HG03469 (cell line): ENCODE results near the gene MSTN.
A peak's percentile ranks its signal among the peaks of the same experiment; 100 is the strongest.

Experiments
- ATAC-seq: cut with Tn5 transposase; IDR thresholded peaks from one replicate; pipeline ENCODE4 v1.9.1; 2021; ENCODE audit warnings: mild to moderate bottlenecking, moderate library complexity, moderate number of reproducible peaks; ENCODE audit not compliant: unreplicated experiment

Gene MSTN

DNA sequence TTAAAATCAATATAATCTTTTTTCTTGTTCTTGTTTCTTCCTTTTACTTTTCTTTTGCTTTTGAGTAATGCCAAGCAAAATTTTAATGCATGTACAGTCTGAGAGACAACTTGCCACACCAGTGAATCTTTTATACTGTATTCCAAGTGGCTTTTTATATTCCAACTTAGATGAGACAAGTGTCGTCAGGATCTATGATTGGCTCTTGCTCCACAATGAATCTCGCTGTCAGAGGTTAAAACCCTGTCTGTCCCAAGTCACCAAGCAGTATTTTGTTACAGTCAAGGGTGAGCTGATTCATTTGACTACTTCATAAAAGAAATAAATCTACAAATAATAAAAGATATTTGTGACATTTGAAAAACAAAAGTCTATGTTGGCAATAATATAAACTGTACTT, at the start of gene MSTN:
Gene MSTN, minus strand, starts transcription at position 129 of the 400 bp plus-strand sequence. CDS start 133 bp downstream, outside the sequence.
- no peak for ATAC-seq

- no peak for ATAC-seq
Observed at GRCh38 chr2:190111166-190111565, 48.6 kb upstream of the MSTN start.

DNA sequence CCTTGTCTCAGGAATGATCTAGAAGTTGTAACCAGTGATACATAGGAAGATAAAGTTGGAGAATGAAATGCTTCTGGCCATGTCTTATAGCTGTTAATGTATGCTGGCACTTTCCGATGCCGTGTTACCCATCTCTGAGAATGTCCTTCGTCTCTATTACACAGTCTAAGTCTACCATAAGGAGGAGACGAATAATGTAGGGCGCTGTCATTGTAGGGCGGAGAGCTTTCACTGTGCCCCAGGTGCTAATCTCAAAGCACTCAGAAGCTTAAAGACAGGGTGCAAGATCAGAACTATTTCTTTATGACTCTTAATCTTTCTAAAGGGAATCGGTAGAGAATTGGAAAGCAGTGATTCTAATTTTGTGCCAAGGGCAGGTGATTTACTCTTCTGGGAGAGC, 48.2 kb upstream of the MSTN start:
- ATAC-seq: no peak

DNA sequence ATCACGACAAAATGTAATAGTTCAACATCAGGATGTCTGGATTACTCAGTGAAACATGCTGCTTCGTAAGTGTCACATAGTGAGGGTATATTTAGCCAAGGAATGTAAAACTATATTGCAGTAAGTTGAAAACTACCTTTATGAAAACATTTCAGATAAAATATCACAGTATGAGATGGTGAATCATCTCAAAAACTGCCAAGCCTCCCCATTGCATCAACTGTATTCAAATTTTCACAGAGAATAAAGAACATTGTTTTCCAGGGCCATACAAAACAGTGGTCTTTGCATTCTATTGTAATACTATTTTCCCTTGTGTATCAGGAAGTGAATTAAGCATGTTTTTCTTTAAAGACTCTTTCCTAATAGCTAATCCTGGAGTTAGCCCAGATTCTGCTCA, 47.6 kb upstream of the MSTN start:
- no peak for ATAC-seq

DNA sequence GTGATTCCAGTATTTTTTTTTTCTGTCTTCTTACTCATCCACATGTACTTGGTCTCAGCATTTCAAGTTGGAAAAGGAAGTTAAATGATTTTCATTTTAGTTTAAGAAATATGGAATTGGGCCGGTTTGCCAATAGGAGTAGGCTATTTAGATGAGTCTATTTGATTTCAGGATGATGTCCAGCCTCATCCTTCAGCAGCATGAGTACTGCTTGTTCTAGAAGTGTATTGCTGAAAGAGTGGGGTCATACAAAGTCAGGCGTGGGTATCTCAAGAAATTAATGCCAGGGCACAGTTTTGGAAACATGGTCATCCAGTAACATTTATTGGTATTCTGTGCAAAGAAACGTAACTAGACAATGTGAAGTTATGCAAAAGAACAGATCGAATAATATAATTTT, 44.9 kb upstream of the MSTN start:
- ATAC-seq: no peak

DNA sequence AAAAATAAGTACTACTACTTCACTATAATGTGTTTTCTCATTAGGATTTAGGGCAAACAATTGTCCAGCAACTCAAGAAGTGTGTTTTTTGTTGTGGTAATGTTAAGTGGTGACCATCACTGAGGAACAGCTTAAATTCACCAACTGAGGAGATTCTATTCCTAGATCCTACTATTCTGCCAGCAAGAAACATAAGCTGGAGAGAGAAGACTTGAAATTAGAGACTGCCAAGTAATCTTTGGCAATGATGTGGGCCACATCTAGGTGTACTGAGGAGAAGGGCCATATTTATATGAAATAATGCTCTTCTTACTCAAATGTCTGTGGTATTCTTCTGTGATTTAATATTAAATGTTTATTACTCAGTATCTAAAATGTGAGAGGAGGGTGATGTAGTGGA, 44.3 kb upstream of the MSTN start:
- ATAC-seq: no peak

GRCh38 chr2:190105554-190105953, 43.0 kb upstream of the MSTN start:
- ATAC-seq: no peak

DNA sequence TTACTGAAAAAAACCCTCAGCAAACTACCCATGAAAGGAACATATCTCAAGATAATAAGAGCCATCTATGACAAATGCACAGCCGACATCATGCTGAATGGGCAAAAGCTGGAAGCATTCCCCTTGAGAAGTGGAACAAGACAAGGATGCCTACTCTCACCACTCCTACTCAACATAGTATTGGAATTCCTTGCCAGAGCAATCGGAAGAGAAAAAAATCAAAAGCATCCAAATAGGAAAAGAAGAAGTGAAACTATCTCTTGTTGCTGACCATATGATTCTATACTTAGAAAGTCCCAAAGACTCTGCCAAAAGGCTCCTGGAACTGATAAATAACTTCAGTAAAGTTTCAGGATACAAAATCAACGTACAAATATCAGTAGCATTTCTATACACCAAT, 40.6 kb upstream of the MSTN start:
- no peak for ATAC-seq

DNA sequence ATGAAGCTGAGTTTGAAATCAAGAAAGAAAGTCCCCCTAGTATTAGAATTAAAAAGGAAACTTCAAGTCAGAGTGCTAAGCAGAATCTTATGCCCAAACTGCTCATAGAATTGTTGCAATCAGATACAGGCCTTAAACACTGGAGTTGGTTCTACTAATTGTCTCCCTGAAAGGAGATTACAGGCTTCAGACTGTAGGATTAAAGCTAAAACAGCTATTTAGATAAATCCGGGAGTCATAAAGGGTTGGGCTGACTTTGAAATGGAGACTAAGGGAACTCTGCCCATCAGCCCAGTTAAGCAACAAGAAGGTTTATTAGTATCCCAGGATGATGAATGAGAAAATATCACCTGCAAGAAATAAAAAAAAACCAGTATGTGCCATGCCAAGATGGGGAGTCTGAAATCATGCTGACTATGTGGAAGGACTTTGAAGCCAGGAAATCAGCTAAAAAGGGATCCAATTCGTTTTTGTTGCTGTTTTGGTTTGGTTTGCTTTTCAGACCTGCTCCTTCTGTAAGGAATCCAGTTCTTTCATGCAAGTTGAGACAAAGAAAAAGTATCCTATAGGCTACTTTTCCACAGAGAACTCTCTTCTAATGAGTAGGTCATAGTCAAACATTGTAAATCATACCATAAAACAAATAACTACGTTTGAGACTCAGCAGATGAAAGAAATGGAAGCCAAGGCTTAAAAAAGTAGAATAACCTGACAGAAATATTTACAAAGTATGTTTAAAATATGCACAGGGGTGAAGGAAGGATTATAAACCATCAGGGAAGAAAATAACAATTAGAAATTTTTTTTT, 37.6 kb upstream of the MSTN start:
- ATAC-seq: no peak

GRCh38 chr2:190098851-190099250, 36.3 kb upstream of the MSTN start:
- no peak for ATAC-seq

- no peak for ATAC-seq
Observed at GRCh38 chr2:190097115-190097514, 34.6 kb upstream of the MSTN start.

DNA sequence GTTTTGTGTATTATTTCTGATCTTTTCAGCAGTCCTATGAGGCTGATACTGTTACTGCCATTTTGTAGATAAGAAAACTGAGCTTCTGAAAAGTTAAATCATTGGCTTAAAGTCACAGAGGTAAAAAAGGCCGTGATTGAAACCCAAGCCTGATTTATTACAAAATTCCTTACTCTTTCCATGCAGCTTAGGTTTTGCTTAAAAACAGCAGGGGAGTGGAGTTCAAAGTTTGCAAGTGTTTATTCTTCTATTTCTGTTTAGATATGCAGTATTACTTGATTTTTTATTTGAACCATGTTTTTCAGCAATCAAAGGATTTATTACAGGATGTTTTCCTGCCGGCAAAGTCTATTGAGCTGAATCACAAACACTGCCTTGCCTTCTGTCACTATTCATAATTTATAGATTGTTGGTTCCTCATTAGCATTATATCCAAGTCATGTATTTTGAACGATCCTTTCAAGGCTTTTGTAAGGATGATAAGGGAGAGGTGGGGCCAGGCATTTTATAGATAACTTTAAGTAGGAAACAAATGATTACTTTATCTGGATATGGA, 31.9 kb upstream of the MSTN start:
- ATAC-seq: no peak

GRCh38 chr2:190093793-190094192, 31.3 kb upstream of the MSTN start:
- ATAC-seq: no peak

DNA sequence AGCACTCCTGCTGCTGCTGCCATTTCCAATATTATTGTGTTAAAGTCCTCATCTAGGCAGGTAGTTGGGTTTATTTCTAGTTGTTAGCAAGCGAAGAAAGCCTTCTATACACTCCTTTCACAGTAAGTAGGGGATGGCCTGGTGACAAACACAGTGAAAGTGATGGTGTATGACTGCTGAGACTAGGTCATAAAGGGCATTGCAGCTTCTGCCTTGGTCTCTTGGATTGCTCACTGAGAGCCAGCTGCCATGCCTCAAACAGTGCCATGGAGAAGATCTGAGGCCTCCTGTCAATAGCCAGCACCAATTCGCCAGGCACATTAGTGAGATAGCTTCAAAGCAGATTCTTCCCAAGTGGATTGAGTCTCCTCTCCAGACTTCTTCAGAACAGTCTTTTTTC, 27.6 kb upstream of the MSTN start:
- no peak for ATAC-seq

DNA sequence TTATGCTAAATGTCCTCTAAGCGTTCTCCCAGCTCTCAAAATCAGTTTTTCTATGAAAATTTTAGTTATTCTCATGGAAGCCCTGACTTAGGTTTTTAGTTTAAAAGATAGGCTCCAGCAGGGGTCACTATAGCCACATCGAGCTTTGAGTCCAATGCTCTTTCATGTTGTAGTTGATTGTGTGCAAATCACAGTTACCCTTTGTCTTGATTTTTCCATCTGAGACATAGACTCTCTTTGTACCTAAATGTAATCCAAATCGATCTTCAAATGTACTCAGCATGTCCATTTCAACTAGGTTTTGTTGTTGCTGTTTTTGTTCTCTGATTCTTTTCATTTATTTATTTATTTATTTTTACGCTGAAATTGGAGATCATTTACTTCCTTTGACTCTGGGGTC, 26.4 kb upstream of the MSTN start:
- peak; percentile 41 for ATAC-seq

DNA sequence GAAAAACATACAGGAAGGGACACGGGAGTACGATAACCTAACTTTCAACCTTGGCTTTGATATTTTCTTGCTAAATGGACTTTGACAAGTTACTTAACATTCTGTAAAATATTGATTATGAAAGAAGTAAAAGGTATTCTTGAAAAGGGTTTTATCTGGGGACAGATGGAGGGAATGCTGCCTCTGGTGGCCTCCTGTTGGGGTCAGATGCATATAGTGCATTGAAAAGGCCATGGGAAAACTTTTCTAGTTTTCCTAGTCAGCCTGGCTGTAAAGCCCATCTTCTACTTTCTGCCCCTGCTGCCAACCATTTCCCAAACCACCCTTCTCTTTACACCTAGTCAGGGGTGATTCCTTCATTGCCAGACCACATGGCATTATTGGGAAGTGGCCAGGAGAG, 22.2 kb upstream of the MSTN start:
- no peak for ATAC-seq

DNA sequence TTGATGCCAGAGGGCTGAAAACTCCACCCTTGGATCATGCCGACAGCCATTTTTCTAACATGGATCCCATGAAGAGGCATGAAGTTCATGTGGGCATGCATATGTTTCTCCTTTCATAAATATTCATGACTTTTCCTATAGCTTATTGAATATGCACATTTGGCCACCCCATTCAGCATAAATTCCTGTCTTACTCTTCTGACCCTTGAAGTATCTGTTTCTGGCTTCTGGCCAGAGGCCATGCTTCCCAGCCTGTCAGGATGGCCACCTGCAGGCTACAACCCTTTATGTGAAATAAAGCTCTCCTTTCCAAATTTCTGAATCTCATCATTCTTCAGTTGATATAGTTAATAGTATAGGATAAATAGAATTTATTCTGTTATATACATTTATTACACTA, 19.6 kb upstream of the MSTN start:
- no peak for ATAC-seq

- ATAC-seq: no peak
Observed at GRCh38 chr2:190080527-190081049, 18.1 kb upstream of the MSTN start.

GRCh38 chr2:190079160-190079559, 16.6 kb upstream of the MSTN start:
- ATAC-seq: no peak

- ATAC-seq: no peak
Observed at GRCh38 chr2:190075623-190076022, 13.1 kb upstream of the MSTN start.

DNA sequence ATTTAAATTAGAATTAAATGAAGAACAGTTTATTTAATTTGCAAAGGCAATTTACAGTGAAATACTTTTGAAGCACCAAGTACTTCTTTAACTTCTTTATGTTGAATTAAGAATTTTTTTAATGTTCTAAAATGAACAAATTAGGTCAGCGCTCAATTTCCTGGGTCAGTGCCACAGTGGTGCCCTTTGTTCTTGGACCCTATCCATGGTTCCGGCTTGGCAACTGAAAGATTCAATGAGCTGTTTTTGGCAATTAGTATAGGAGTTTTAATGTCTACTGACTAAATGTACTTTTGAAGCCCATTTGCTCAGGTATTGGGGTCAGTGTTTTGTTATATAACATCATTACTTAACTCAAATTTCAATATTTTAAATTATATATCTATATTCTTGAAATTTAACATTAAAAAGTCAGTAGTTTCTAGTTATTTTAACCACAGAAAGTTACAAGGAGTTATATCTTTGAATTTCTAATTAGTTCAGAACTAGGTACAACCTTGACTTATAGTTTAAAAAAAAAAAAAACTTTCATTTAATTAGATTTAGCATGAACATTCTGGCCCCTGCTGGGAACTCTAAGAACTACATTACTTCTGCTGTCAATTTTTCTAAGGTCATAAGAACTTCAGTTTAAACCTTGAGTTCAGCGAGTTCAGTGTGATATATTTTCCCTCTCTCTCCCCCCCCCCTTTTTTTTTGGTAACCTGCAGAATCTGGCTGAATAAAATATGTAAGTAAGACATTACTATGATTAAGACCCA, 7.6 kb upstream of the MSTN start:
- peak; percentile 67 for ATAC-seq

DNA sequence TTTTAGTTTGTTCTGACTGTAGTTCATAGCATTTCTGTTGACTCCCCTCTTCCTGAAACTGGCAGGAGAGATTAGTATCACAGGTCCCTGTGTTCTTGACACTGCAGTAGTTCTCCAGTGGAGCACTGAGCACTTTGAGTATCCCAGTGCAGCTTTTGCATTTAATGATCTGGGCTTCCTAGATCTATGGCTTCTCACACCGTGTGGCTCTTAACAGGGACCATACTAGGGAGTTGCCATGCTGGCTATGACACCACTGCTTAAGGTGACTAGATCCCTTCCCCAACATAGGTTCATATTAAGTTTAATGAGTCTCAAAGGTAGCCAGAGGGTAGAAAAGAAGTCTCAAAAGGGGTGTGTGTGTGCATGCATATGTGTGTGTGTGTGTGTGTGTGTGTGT, 6.2 kb upstream of the MSTN start:
- no peak for ATAC-seq
